Measurements from ENCODE around the gene USP12. TPM values are rescaled to one million over a fixed set of nuclear protein-coding genes. Genes with fewer than 3 reads are reported as not detected.

Gene USP12
- total RNA-seq, 6 donors from 2014 or later: 11.9 to 78.8 (median 30.5) TPM

- no peak for ATAC-seq (ENCODE audit: low FRiP score in 2 of 2)
- Histone ChIP-seq H3K9me3 (no peaks in the 10 kb centered on the region), H3K4me1 (peaks cover 8 to 18% (median 12%) of the 10 kb centered on the region in 4 donors), H3K4me3 (no peak overlapping the region), H3K27me3 (no peaks in the 10 kb centered on the region), H3K27ac (peak overlapping the region in 2 of 4 donors; percentile 4 to 40), H3K36me3 (no peaks in the 10 kb centered on the region)
- DNase-seq: no peak
- TF ChIP-seq POLR2AphosphoS5 (IDR thresholded peaks at IDR 0.05) (no peak), POLR2A (IDR thresholded peaks at IDR 0.05) (no peak), CTCF (IDR thresholded peaks at IDR 0.05) (no peak), EP300 (IDR thresholded peaks at IDR 0.05) (no peak)
- WGBS, 2 donors: 50 to 57% methylated on average over 5 of the region's 5 CpGs
These were observed 152.7 kb downstream of the USP12 start for GRCh38 chr13:27018882-27019281.

- H3K4me1 ChIP-seq: peaks cover 8 to 17% (median 12%) of the 10 kb centered on the region in 4 donors
These were observed 153.2 kb downstream of the USP12 start for GRCh38 chr13:27018344-27018861.

GRCh38 chr13:27016875-27017274 lies 154.7 kb downstream of the USP12 start:
- H3K9me3 ChIP-seq: no peaks in the 10 kb centered on the region
- no peaks in the 10 kb centered on the region for H3K36me3 ChIP-seq
- H3K27ac ChIP-seq: no peak overlapping the region
- no peak for TF ChIP-seq POLR2A (IDR thresholded peaks at IDR 0.05)
- no peak for TF ChIP-seq EP300 (IDR thresholded peaks at IDR 0.05)
- no peak for TF ChIP-seq CTCF (IDR thresholded peaks at IDR 0.05)
- no peak for TF ChIP-seq POLR2AphosphoS5 (IDR thresholded peaks at IDR 0.05)
- H3K4me1 ChIP-seq: peaks cover 0 to 10% (median 4%) of the 10 kb centered on the region in 4 donors
- no peaks in the 10 kb centered on the region for H3K27me3 ChIP-seq
- DNase-seq (no peak), ATAC-seq (ENCODE audit: low FRiP score in 2 of 2) (no peak)
- 57 to 84% methylated on average over 4 of the region's 4 CpGs for WGBS, 2 donors
- no peak overlapping the region for H3K4me3 ChIP-seq

More at GRCh38 chr13:27018344-27018861, 153.2 kb downstream of the USP12 start:
- peak; percentile 49 to 71 for TF ChIP-seq POLR2AphosphoS5 (IDR thresholded peaks at IDR 0.05)
- TF ChIP-seq EP300 (IDR thresholded peaks at IDR 0.05): no peak
- no peak for TF ChIP-seq CTCF (IDR thresholded peaks at IDR 0.05)
- TF ChIP-seq POLR2A (IDR thresholded peaks at IDR 0.05): no peak
- no peaks in the 10 kb centered on the region for H3K36me3 ChIP-seq
- H3K9me3 ChIP-seq: no peaks in the 10 kb centered on the region
- WGBS, 2 donors: 51 to 59% methylated on average over 8 of the region's 8 CpGs
- no peaks in the 10 kb centered on the region for H3K27me3 ChIP-seq
- ATAC-seq (ENCODE audit: low FRiP score in 2 of 2): peak in 1 of 2 donors; percentile 14
- peak overlapping the region in 2 of 4 donors; percentile 23 to 40 for H3K27ac ChIP-seq
- DNase-seq: no peak
- no peak overlapping the region for H3K4me3 ChIP-seq

Other genes starting within 250 kb of the USP12 start
- 100 to 1,000 TPM; 158 to 853 (median 524) TPM for gene RPL21, start 79.7 kb upstream of the USP12 start, total RNA-seq
- gene RASL11A, start 99.0 kb upstream of the USP12 start, total RNA-seq: 10 to 100 TPM; 11.5 to 28.4 (median 17.0) TPM